GM21526 (cell line): Measurements from ENCODE around the gene FAM50A.

Experiments used
- ATAC-seq: cut with Tn5 transposase; IDR thresholded peaks from one replicate; pipeline ENCODE4 v1.9.1; 2021; ENCODE audit warnings: moderate library complexity; ENCODE audit not compliant: unreplicated experiment, low FRiP score

The FAM50A gene

GRCh38 chrX:154436983-154437752, 6.8 kb upstream of the FAM50A start, which contains the start of gene GDI1:
Gene GDI1 (plus strand): TSS chrX:154437154. CDS start chrX:154437255, 101 bp downstream.
- no peak for ATAC-seq

GRCh38 chrX:154437971-154438893, 5.7 kb upstream of the FAM50A start:
- no peak for ATAC-seq

- ATAC-seq = no peak
Observed at GRCh38 chrX:154439841-154440240, 4.1 kb upstream of the FAM50A start.

GRCh38 chrX:154440623-154441357, 3.2 kb upstream of the FAM50A start:
- no peak for ATAC-seq

- no peak for ATAC-seq
Observed at GRCh38 chrX:154441564-154441963, 2.4 kb upstream of the FAM50A start.

- no peak for ATAC-seq
Observed at GRCh38 chrX:154441984-154442707, 1.8 kb upstream of the FAM50A start.

- no peak for ATAC-seq
Observed at GRCh38 chrX:154443479-154443910, 446 bp upstream of the FAM50A start.

GRCh38 chrX:154444755-154445246, 860 bp downstream of the FAM50A start:
- no peak for ATAC-seq

- ATAC-seq = no peak
Observed at GRCh38 chrX:154445776-154446175, 1.8 kb downstream of the FAM50A start.

- no peak for ATAC-seq
Observed at GRCh38 chrX:154446430-154446829, 2.5 kb downstream of the FAM50A start.

GRCh38 chrX:154448484-154448883, 4.5 kb downstream of the FAM50A start:
- no peak for ATAC-seq

- ATAC-seq = no peak
Observed at GRCh38 chrX:154449618-154450017, 5.7 kb downstream of the FAM50A start.

GRCh38 chrX:154450312-154450711, 6.4 kb downstream of the FAM50A start:
- ATAC-seq = no peak

- no peak for ATAC-seq
Observed at GRCh38 chrX:154452823-154453222, 8.9 kb downstream of the FAM50A start.

GRCh38 chrX:154457491-154458115, 13.7 kb downstream of the FAM50A start:
- no peak for ATAC-seq

GRCh38 chrX:154458116-154458953, 14.4 kb downstream of the FAM50A start, which contains the start of gene PLXNA3:
Gene PLXNA3 (plus strand): TSS chrX:154458281. CDS start chrX:154460184, 1,903 bp downstream.
- ATAC-seq = no peak

- ATAC-seq = no peak
Observed at GRCh38 chrX:154458954-154459778, 15.2 kb downstream of the FAM50A start.

- ATAC-seq = no peak
Observed at GRCh38 chrX:154459832-154460231, 15.9 kb downstream of the FAM50A start.
